CD14-positive monocyte (primary cell): ENCODE data around the gene TMEM54. TPM values are rescaled to one million over a fixed set of nuclear protein-coding genes. Genes with fewer than 3 reads are reported as not detected.

ENCODE experiments used
- DNase-seq, 3 donors: peaks; one replicate each; pipeline ENCODE4 v3.0.0-alpha.2; 2011 to 2022
- H2AFZ ChIP-seq: 2 replicates; pipeline ENCODE4 v1.6.0; 2012; ENCODE audit warnings: mild to moderate bottlenecking, low read depth, low read length, inconsistent platforms; ENCODE audit not compliant: insufficient read depth, poor library complexity, severe bottlenecking
- H3K27ac ChIP-seq, 2 donors: 1 replicate in 1 of 2; 2 replicates in 1 of 2; pipeline ENCODE4 v1.5.1; 2012 to 2013; ENCODE audit warnings: low read length in 2 of 2, control low read depth in 1 of 2, inconsistent platforms in 1 of 2, low read depth in 1 of 2, mild to moderate bottlenecking in 1 of 2
- H3K27me3 ChIP-seq, 2 donors: one replicate each; pipeline versions ENCODE4 v1.6.0 to v1.6.1; 2011 to 2013; ENCODE audit warnings: low read length in 2 of 2; ENCODE audit not compliant: control insufficient read depth in 2 of 2, insufficient read depth in 2 of 2
- H3K36me3 ChIP-seq, 2 donors: replicated peaks in 1 of 2; 1 replicate in 1 of 2; 2 replicates in 1 of 2; pipeline versions ENCODE4 v1.5.1 to v1.6.1; 2012 to 2013; ENCODE audit warnings: low read length in 2 of 2, control low read depth in 1 of 2, inconsistent platforms in 1 of 2, mild to moderate bottlenecking in 1 of 2; ENCODE audit not compliant: insufficient read depth in 2 of 2, control insufficient read depth in 1 of 2
- H3K4me1 ChIP-seq, 2 donors: 1 replicate in 1 of 2; 2 replicates in 1 of 2; pipeline versions ENCODE4 v1.5.1 to v1.6.1; 2012 to 2013; ENCODE audit warnings: low read length in 2 of 2, control low read depth in 1 of 2, inconsistent platforms in 1 of 2, mild to moderate bottlenecking in 1 of 2, moderate library complexity in 1 of 2; ENCODE audit not compliant: insufficient read depth in 2 of 2, control insufficient read depth in 1 of 2
- H3K4me2 ChIP-seq: replicated peaks from 2 replicates; pipeline ENCODE3; 2012; ENCODE audit warnings: low read length, moderate library complexity, mild to moderate bottlenecking; ENCODE audit not compliant: poor library complexity, severe bottlenecking; ENCODE audit errors: extremely low read depth
- H3K4me3 ChIP-seq, 3 experiments: fragments of 200-600 bp in 1 of 3; sonication (generic) in 1 of 3; replicated peaks in 1 of 3; 1 replicate in 2 of 3; 2 replicates in 1 of 3; pipeline ENCODE4 v1.5.1; 2011 to 2013; ENCODE audit warnings: low read length in 3 of 3, mild to moderate bottlenecking in 3 of 3, control low read depth in 2 of 3, low read depth in 2 of 3, inconsistent platforms in 1 of 3, moderate library complexity in 1 of 3
- H3K79me2 ChIP-seq: 2 replicates; pipeline ENCODE4 v1.6.0; 2012; ENCODE audit warnings: mild to moderate bottlenecking, control low read depth, inconsistent platforms, low read length, moderate library complexity; ENCODE audit not compliant: insufficient read depth
- H3K9ac ChIP-seq: 2 replicates; pipeline ENCODE4 v1.6.0; 2017; ENCODE audit warnings: low read length, mild to moderate bottlenecking; ENCODE audit not compliant: insufficient read depth, poor library complexity, severe bottlenecking
- H3K9me3 ChIP-seq, 2 donors: replicated peaks in 1 of 2; 1 replicate in 1 of 2; 2 replicates in 1 of 2; pipeline versions ENCODE4 v1.5.1 to v1.6.1; 2012 to 2013; ENCODE audit warnings: low read length in 2 of 2, control low read depth in 1 of 2; ENCODE audit not compliant: control insufficient read depth in 1 of 2, insufficient read depth in 1 of 2
- H4K20me1 ChIP-seq: 2 replicates; pipeline ENCODE4 v1.6.0; 2012; ENCODE audit warnings: mild to moderate bottlenecking, low read length, control low read depth, moderate library complexity; ENCODE audit not compliant: insufficient read depth
- H3K27ac Mint-ChIP-seq, 7 donors: one replicate each; pipeline ENCODE4 v1.8.0; 2020; ENCODE audit warnings: mild to moderate bottlenecking in 7 of 7, mixed read lengths in 7 of 7, moderate library complexity in 6 of 7, inconsistent platforms in 2 of 7
- H3K27me3 Mint-ChIP-seq, 3 donors: one replicate each; pipeline ENCODE4 v1.8.0; 2021 to 2022; ENCODE audit warnings: low read depth in 3 of 3, mild to moderate bottlenecking in 3 of 3, mixed read lengths in 3 of 3, moderate library complexity in 3 of 3, inconsistent platforms in 1 of 3
- H3K36me3 Mint-ChIP-seq, 2 donors: one replicate each; pipeline ENCODE4 v1.8.0; 2020; ENCODE audit warnings: mixed read lengths in 2 of 2, inconsistent platforms in 1 of 2, mild to moderate bottlenecking in 1 of 2
- H3K4me1 Mint-ChIP-seq: one replicate; pipeline ENCODE4 v1.8.0; 2020; ENCODE audit warnings: mild to moderate bottlenecking, mixed read lengths
- H3K4me3 Mint-ChIP-seq, 2 donors: one replicate each; pipeline ENCODE4 v1.8.0; 2020; ENCODE audit warnings: mild to moderate bottlenecking in 2 of 2, mixed read lengths in 2 of 2, moderate library complexity in 1 of 2
- H3K9me3 Mint-ChIP-seq, 7 donors: one replicate each; pipeline ENCODE4 v1.8.0; 2020 to 2022; ENCODE audit warnings: mixed read lengths in 7 of 7, mild to moderate bottlenecking in 6 of 7, moderate library complexity in 6 of 7, inconsistent platforms in 2 of 7
- WGBS: methylation state at CpG from one replicate; pipeline ENCODE4 v1.1.5; 2013; ENCODE audit warnings: missing lambda C conversion rate; ENCODE audit not compliant: insufficient coverage; 5-methylcytosine and 5-hydroxymethylcytosine counted together
- intact Hi-C, 2 donors: fragments of 100-400 bp; cut with micrococcal nuclease; formaldehyde crosslinking; loops; one replicate each; pipeline versions ENCODE4 v1.15.0 to v1.15.1; 2023
- polyA plus RNA-seq, 3 donors: library from polyadenylated mRNA; depleted of rRNA in 1 of 3; unstranded in 2 of 3; stranded (reverse) in 1 of 3; fragments of 300-500 nt in 2 of 3; fragments of >200 nt in 1 of 3; fragmentation: Illumina TruSeq in 2 of 3; gene quantifications; 1 replicate in 2 of 3; 2 replicates in 1 of 3; pipeline ENCODE4 v1.2.3, GENCODE V29; 2012 to 2021
- TF ChIP-seq, protein P1 (sequence below): fragments of 200-600 bp; IDR thresholded peaks from one replicate; pipeline ENCODE4 v1.8.0; 2022; ENCODE audit warnings: antibody characterized with exemption, mild to moderate bottlenecking

Gene TMEM54
- polyA plus RNA-seq, 3 donors = 0.08 TPM; not detected in 2

DNA sequence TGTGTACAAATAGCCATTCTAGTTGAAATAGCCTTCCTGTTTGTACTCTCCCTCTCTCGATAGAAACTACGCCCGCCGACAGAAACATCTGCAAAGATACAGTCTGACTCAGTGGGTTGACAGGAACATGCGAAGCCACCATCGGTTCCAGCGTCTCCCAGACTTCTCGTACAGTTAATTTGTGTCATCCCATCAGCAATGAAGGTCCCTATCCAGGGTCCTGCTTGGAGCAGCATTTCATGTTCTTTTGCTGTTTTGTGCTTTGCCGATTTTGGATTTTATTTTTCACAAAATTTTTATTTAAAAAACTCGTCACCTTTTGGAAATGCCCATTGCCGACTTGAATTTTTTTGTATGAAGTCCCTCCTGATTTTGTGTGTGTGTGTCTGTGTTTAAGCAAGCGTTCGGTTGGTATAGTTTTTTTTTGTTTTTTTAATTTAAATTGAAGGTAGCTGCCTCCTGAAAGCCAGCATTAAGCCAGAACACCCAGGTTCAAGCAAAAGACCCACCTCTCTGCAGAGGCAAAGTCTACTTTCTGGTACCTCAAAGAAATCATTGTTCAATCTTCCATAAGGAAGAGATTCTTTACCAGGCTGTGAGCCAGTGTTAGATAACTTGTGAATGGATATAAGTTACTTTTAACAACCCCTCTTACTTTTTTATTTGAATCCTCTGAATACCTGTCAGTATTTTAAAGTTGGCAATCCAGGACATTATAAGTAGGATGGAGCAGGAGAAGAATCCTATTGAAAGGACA is 45.1 kb downstream of the TMEM54 start:
- Mint-ChIP-seq H3K4me1 (no peaks in the 10 kb centered on the region), H3K4me3 (no peak overlapping the region), H3K27ac (no peak overlapping the region), H3K36me3 (peaks cover 63 to 83% of the 10 kb centered on the region in 2 donors), H3K27me3 (no peaks in the 10 kb centered on the region), H3K9me3 (peaks cover 0 to 2% (median 0%) of the 10 kb centered on the region in 7 donors)
- Histone ChIP-seq H3K9ac (no peak overlapping the region), H2AFZ (no peak overlapping the region), H3K27me3 (no peaks in the 10 kb centered on the region), H3K9me3 (no peaks in the 10 kb centered on the region), H3K36me3 (peaks cover 58 to 93% of the 10 kb centered on the region in 2 donors), H3K4me3 (no peak overlapping the region), H3K4me1 (no peaks in the 10 kb centered on the region), H3K4me2 (no peak overlapping the region), H3K27ac (no peak overlapping the region), H3K79me2 (no peaks in the 10 kb centered on the region), H4K20me1 (no peaks in the 10 kb centered on the region)
- no peak for DNase-seq
- TF ChIP-seq, protein P1, sequence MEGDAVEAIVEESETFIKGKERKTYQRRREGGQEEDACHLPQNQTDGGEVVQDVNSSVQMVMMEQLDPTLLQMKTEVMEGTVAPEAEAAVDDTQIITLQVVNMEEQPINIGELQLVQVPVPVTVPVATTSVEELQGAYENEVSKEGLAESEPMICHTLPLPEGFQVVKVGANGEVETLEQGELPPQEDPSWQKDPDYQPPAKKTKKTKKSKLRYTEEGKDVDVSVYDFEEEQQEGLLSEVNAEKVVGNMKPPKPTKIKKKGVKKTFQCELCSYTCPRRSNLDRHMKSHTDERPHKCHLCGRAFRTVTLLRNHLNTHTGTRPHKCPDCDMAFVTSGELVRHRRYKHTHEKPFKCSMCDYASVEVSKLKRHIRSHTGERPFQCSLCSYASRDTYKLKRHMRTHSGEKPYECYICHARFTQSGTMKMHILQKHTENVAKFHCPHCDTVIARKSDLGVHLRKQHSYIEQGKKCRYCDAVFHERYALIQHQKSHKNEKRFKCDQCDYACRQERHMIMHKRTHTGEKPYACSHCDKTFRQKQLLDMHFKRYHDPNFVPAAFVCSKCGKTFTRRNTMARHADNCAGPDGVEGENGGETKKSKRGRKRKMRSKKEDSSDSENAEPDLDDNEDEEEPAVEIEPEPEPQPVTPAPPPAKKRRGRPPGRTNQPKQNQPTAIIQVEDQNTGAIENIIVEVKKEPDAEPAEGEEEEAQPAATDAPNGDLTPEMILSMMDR = no peak
- intact Hi-C loops = no loop called here
- 99% methylated on average over 8 of the region's 13 CpGs for WGBS

DNA sequence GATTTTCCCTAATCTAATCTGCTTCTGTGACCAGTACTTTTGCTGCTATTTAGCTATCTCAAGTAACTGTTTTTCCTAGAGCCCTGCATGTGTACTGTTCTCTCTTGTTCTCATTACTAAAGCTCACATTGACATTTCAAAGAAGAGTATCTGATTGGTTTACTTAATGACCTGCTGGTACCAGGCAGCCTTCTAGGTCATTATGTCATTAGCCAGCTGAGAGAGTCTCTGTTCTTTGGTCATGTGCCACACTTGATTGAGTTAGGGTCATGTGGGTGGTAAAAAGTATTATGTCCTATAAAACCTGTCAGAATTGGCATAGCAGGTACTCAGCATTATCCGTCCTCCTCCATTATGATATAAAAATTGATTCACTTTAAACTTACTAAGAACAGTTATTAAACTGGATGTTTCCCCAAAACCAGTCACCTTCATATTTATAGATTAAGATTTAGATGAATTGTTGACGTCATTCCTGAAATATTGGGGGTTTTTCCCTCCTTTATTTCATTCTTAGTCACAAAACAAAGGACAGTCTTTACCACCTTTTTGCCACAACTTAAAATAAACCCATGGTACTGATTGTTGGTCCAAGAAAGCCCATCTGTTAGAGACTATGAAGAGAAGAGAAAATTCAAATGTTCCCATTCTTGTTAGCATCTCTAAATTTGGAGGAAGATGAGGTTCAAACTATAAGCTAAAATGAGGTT is 52.7 kb downstream of the TMEM54 start:
- H3K4me2 ChIP-seq = no peak overlapping the region
- TF ChIP-seq, protein P1 = no peak
- H3K9ac ChIP-seq = no peak overlapping the region
- Mint-ChIP-seq H3K4me1 (no peaks in the 10 kb centered on the region), H3K36me3 (peaks cover 32 to 69% of the 10 kb centered on the region in 2 donors), H3K27me3 (no peaks in the 10 kb centered on the region), H3K9me3 (peaks cover 0 to 10% (median 4%) of the 10 kb centered on the region in 7 donors), H3K27ac (no peak overlapping the region), H3K4me3 (no peak overlapping the region)
- no peak overlapping the region for H2AFZ ChIP-seq
- H3K4me1 ChIP-seq = no peaks in the 10 kb centered on the region
- DNase-seq = no peak
- intact Hi-C loops = no loop called here
- no peak overlapping the region for H3K27ac ChIP-seq
- H3K4me3 ChIP-seq = no peak overlapping the region
- no CpG with 5 or more reads among the region's 2 CpGs for WGBS
- no peaks in the 10 kb centered on the region for H3K27me3 ChIP-seq
- H4K20me1 ChIP-seq = no peaks in the 10 kb centered on the region
- H3K36me3 ChIP-seq = peaks cover 45 to 79% of the 10 kb centered on the region in 2 donors
- H3K79me2 ChIP-seq = no peaks in the 10 kb centered on the region
- peaks cover 0 to 13% of the 10 kb centered on the region in 2 donors for H3K9me3 ChIP-seq

Other genes with a start within 250 kb of the TMEM54 start
- gene SYNC, start 198.6 kb downstream of the TMEM54 start, polyA plus RNA-seq = under 1 TPM in 1 of 3 donors, not detected in 2; 0.05 TPM
- gene YARS1, start 84.0 kb downstream of the TMEM54 start, polyA plus RNA-seq = 10 to 100 TPM; 38.1 to 42.7 (median 39.8) TPM
- gene S100PBP, start 83.7 kb downstream of the TMEM54 start, polyA plus RNA-seq = 10 to 100 TPM in 1 of 3 donors, 1 to 10 TPM in 2; 6.6 to 17.4 (median 7.1) TPM
- gene FNDC5, start 30.5 kb downstream of the TMEM54 start, polyA plus RNA-seq = not detected
- not detected for gene HPCA, start 14.9 kb downstream of the TMEM54 start, polyA plus RNA-seq
- 100 to 1,000 TPM in 1 of 3 donors, 1 to 10 TPM in 2; 4.1 to 106 (median 5.8) TPM for gene RNF19B, start 63.4 kb upstream of the TMEM54 start, polyA plus RNA-seq
- 100 to 1,000 TPM in 2 of 3 donors, 10 to 100 TPM in 1; 68.8 to 180 (median 162) TPM for gene AK2, start 135.5 kb upstream of the TMEM54 start, polyA plus RNA-seq
- gene AZIN2, start 179.8 kb upstream of the TMEM54 start, polyA plus RNA-seq = under 1 TPM in 2 of 3 donors, not detected in 1; 0.03 to 0.89 TPM